ENCODE results near the gene LCLAT1.

- TF ChIP-seq CTCF (IDR thresholded peaks at IDR 0.05): no peak
- TF ChIP-seq EP300 (IDR thresholded peaks at IDR 0.05): no peak
- no peak for TF ChIP-seq POLR2A (IDR thresholded peaks at IDR 0.05; ENCODE audit: low read depth)
Measured at GRCh38 chr2:30446602-30447148, 371 bp upstream of the LCLAT1 start.
